ENCODE data around the gene CFAP157.

Gene CFAP157

GRCh38 chr9:127731938-127732337, 25.1 kb downstream of the CFAP157 start:
- Histone ChIP-seq H3K4me3 (no peak overlapping the region), H3K27ac (no peak overlapping the region)

- Histone ChIP-seq H3K4me3 (no peak overlapping the region), H3K27ac (no peak overlapping the region)
These were observed 25.7 kb downstream of the CFAP157 start for GRCh38 chr9:127732444-127732843.

GRCh38 chr9:127733614-127734013, 26.8 kb downstream of the CFAP157 start:
- H3K4me3 ChIP-seq: no peak overlapping the region

GRCh38 chr9:127734247-127734746, 27.5 kb downstream of the CFAP157 start:
- Histone ChIP-seq H3K4me3 (peak overlapping the region; percentile 58 to 92 (median 68)), H3K27ac (peak overlapping the region in 19 of 21 experiments; percentile 88 to 99 (median 96))

More at GRCh38 chr9:127733614-127734013, 26.8 kb downstream of the CFAP157 start:
- H3K27ac ChIP-seq: peak overlapping the region in 2 of 21 experiments; percentile 94 to 98

- Histone ChIP-seq H3K4me3 (peak within 1 kb of the TSS; percentile 58 to 92 (median 68)), H3K27ac (peak within 1 kb of the TSS; percentile 67 to 99 (median 95))
These were observed 28.1 kb downstream of the CFAP157 start, which contains the start of gene TOR2A for GRCh38 chr9:127734747-127735529. TSS of gene TOR2A (minus strand) at chr9:127735294. CDS start at chr9:127735270, 24 bp downstream.

- peak overlapping the region in 14 of 21 experiments; percentile 15 to 99 (median 94) for H3K27ac ChIP-seq
- peak overlapping the region in 1 of 7 experiments; percentile 80 for H3K4me3 ChIP-seq
These were observed 28.9 kb downstream of the CFAP157 start for GRCh38 chr9:127735530-127736185.

GRCh38 chr9:127738666-127739065, 31.9 kb downstream of the CFAP157 start:
- no peak overlapping the region for H3K4me3 ChIP-seq
- H3K27ac ChIP-seq: no peak overlapping the region

- H3K4me3 ChIP-seq: no peak overlapping the region
- peak overlapping the region in 17 of 21 experiments; percentile 32 to 79 (median 66) for H3K27ac ChIP-seq
These were observed 33.0 kb downstream of the CFAP157 start for GRCh38 chr9:127739614-127740330.

GRCh38 chr9:127741831-127742434, 35.1 kb downstream of the CFAP157 start:
- Histone ChIP-seq H3K27ac (peak overlapping the region in 7 of 21 experiments; percentile 14 to 79 (median 54)), H3K4me3 (no peak overlapping the region)

- H3K4me3 ChIP-seq: no peak overlapping the region
- H3K27ac ChIP-seq: peak overlapping the region in 4 of 21 experiments; percentile 19 to 79 (median 52)
These were observed 35.8 kb downstream of the CFAP157 start for GRCh38 chr9:127742435-127743088.

- H3K4me3 ChIP-seq: no peak overlapping the region
- H3K27ac ChIP-seq: peak overlapping the region in 2 of 21 experiments; percentile 2 to 49
These were observed 37.8 kb downstream of the CFAP157 start for GRCh38 chr9:127744398-127745110.

GRCh38 chr9:127746959-127747569, 40.3 kb downstream of the CFAP157 start:
- H3K4me3 ChIP-seq: no peak overlapping the region
- H3K27ac ChIP-seq: no peak overlapping the region

GRCh38 chr9:127749090-127749787, 42.5 kb downstream of the CFAP157 start:
- Histone ChIP-seq H3K4me3 (no peak overlapping the region), H3K27ac (no peak overlapping the region)

- H3K27ac ChIP-seq: no peak overlapping the region
- no peak overlapping the region for H3K4me3 ChIP-seq
These were observed 44.7 kb downstream of the CFAP157 start for GRCh38 chr9:127751269-127752054.

GRCh38 chr9:127753148-127753547, 46.4 kb downstream of the CFAP157 start:
- Histone ChIP-seq H3K27ac (no peak overlapping the region), H3K4me3 (no peak overlapping the region)

- Histone ChIP-seq H3K27ac (no peak overlapping the region), H3K4me3 (no peak overlapping the region)
These were observed 46.8 kb downstream of the CFAP157 start for GRCh38 chr9:127753622-127754021.
